HepG2 (cell line): ENCODE data around the gene ATL2. TPM values are rescaled to one million over a fixed set of nuclear protein-coding genes. Genes with fewer than 3 reads are reported as not detected.

Experiments
- DR1 ChIP-seq: sonication (generic); formaldehyde crosslinking; IDR thresholded peaks from 2 replicates; pipeline ENCODE4 v1.8.0; 2021; ENCODE audit warnings: mild to moderate bottlenecking, missing genetic modification reagents, inconsistent platforms
- HNRNPK ChIP-seq: fragments of 200-400 bp; formaldehyde crosslinking; IDR thresholded peaks from 2 replicates; pipeline ENCODE4 v1.6.1; 2018; ENCODE audit warnings: low read length, low read depth, moderate library complexity, mild to moderate bottlenecking; ENCODE audit not compliant: poor library complexity, severe bottlenecking
- HOXA3 ChIP-seq: sonication (generic); formaldehyde crosslinking; IDR thresholded peaks from 2 replicates; pipeline ENCODE4 v1.5.0; 2020; ENCODE audit warnings: missing genetic modification reagents
- IRX3 ChIP-seq: sonication (generic); formaldehyde crosslinking; IDR thresholded peaks from 2 replicates; pipeline ENCODE4 v1.8.1; 2023; ENCODE audit warnings: mild to moderate bottlenecking, low read depth, missing genetic modification reagents, borderline replicate concordance
- REPIN1 ChIP-seq: sonication (generic); formaldehyde crosslinking; IDR thresholded peaks from 2 replicates; pipeline ENCODE4 v1.8.0; 2022; ENCODE audit warnings: missing genetic modification reagents, low read depth, mild to moderate bottlenecking, borderline replicate concordance
- SP4 ChIP-seq: sonication (generic); formaldehyde crosslinking; IDR thresholded peaks from 2 replicates; pipeline ENCODE4 v1.8.1; 2023; ENCODE audit warnings: mild to moderate bottlenecking, missing genetic modification reagents
- SRSF4 ChIP-seq: fragments of 200-400 bp; formaldehyde crosslinking; IDR thresholded peaks from one replicate; pipeline ENCODE4 v1.6.1; 2018; ENCODE audit warnings: mild to moderate bottlenecking, low read depth, low read length, moderate library complexity; ENCODE audit not compliant: poor library complexity, severe bottlenecking
- UBTF ChIP-seq: sonication (generic); formaldehyde crosslinking; IDR thresholded peaks from 2 replicates; pipeline ENCODE4 v1.4.0; 2020; ENCODE audit warnings: mild to moderate bottlenecking, missing genetic modification reagents
- ZMYM3 ChIP-seq: sonication (generic); formaldehyde crosslinking; IDR thresholded peaks from 2 replicates; pipeline ENCODE4 v1.5.1; 2020; ENCODE audit warnings: mild to moderate bottlenecking, missing genetic modification reagents
- ZNF101 ChIP-seq: sonication (generic); formaldehyde crosslinking; IDR thresholded peaks from 2 replicates; pipeline ENCODE4 v1.4.0; 2020; ENCODE audit warnings: mild to moderate bottlenecking, low read depth, missing genetic modification reagents, borderline replicate concordance
- ZNF232 ChIP-seq: sonication (generic); formaldehyde crosslinking; IDR thresholded peaks from 2 replicates; pipeline ENCODE4 v1.4.0; 2020; ENCODE audit warnings: missing genetic modification reagents, borderline replicate concordance
- ZNF253 ChIP-seq: sonication (generic); formaldehyde crosslinking; IDR thresholded peaks from 2 replicates; pipeline ENCODE4 v1.8.0; 2022; ENCODE audit warnings: mild to moderate bottlenecking, missing genetic modification reagents, borderline replicate concordance
- ZNF260 ChIP-seq: sonication (generic); formaldehyde crosslinking; IDR thresholded peaks from 2 replicates; pipeline ENCODE4 v1.4.0; 2020; ENCODE audit warnings: missing genetic modification reagents, low read depth, mild to moderate bottlenecking, borderline replicate concordance
- ZNF451 ChIP-seq: sonication (generic); formaldehyde crosslinking; IDR thresholded peaks from 2 replicates; pipeline ENCODE4 v1.5.0; 2020; ENCODE audit warnings: mild to moderate bottlenecking, missing genetic modification reagents
- ZNF569 ChIP-seq: sonication (generic); formaldehyde crosslinking; IDR thresholded peaks from 2 replicates; pipeline ENCODE4 v1.5.0; 2020; ENCODE audit warnings: mild to moderate bottlenecking, missing genetic modification reagents, moderate library complexity, borderline replicate concordance
- ZNF740 ChIP-seq: sonication (generic); formaldehyde crosslinking; IDR thresholded peaks from 2 replicates; pipeline ENCODE4 v1.4.0; 2020; ENCODE audit warnings: missing genetic modification reagents
- polyA plus RNA-seq, 8 experiments: library from polyadenylated mRNA; depleted of rRNA in 3 of 8; stranded (reverse) in 7 of 8; unstranded in 1 of 8; fragments of >200 nt; fragmentation: Illumina TruSeq in 4 of 8; extraction: Trizol in 4 of 8; gene quantifications; 2 replicates each; pipeline versions ENCODE4 v1.2.1 to v1.2.3, GENCODE V29; 2011 to 2016; ENCODE audit warnings: low read depth in 4 of 8, missing spikeins in 1 of 8, mixed read lengths in 1 of 8; ENCODE audit not compliant: insufficient read depth in 1 of 8
- total RNA-seq, 5 experiments: library from RNA; depleted of rRNA; stranded (reverse); fragments of >200 nt; fragmentation: Illumina TruSeq; extraction: Trizol; gene quantifications; 2 replicates each; pipeline ENCODE4 v1.2.3, GENCODE V29; 2016; ENCODE audit warnings: low read depth in 1 of 5
- TF ChIP-seq, protein P1 (sequence below): sonication (generic); formaldehyde crosslinking; IDR thresholded peaks from 2 replicates; pipeline ENCODE4 v1.5.0; 2020; ENCODE audit warnings: missing genetic modification reagents
- TF ChIP-seq, protein P2 (sequence below): sonication (generic); formaldehyde crosslinking; IDR thresholded peaks from 2 replicates; pipeline ENCODE4 v1.4.0; 2020; ENCODE audit warnings: missing genetic modification reagents
- TF ChIP-seq, protein P3 (sequence below): sonication (generic); formaldehyde crosslinking; IDR thresholded peaks from 2 replicates; pipeline ENCODE4 v1.4.0; 2020; ENCODE audit warnings: missing genetic modification reagents

The ATL2 gene
- total and polyA plus RNA-seq, 2 of the 13 experiments (the other 11 are each of a cell fraction or from before 2014, with no cell fraction given), result 56.5 to 119 TPM

GRCh38 chr2:38407111-38407682, 30.1 kb upstream of the ATL2 start (continued):
- no peak for TF ChIP-seq ZNF740 (CRISPR knock-in tag)
- peak; percentile 39; the same call in 1 of the 2 replicates for TF ChIP-seq ZNF232
- TF ChIP-seq DR1 (CRISPR knock-in tag), result no peak
- no peak for TF ChIP-seq ZNF253 (CRISPR knock-in tag)
- peak; percentile 92; the same call in 1 of the 2 replicates for TF ChIP-seq ZMYM3
- TF ChIP-seq HOXA3 (CRISPR knock-in tag), result peak; percentile 68; the same call in 1 of the 2 replicates
- TF ChIP-seq, protein P1, sequence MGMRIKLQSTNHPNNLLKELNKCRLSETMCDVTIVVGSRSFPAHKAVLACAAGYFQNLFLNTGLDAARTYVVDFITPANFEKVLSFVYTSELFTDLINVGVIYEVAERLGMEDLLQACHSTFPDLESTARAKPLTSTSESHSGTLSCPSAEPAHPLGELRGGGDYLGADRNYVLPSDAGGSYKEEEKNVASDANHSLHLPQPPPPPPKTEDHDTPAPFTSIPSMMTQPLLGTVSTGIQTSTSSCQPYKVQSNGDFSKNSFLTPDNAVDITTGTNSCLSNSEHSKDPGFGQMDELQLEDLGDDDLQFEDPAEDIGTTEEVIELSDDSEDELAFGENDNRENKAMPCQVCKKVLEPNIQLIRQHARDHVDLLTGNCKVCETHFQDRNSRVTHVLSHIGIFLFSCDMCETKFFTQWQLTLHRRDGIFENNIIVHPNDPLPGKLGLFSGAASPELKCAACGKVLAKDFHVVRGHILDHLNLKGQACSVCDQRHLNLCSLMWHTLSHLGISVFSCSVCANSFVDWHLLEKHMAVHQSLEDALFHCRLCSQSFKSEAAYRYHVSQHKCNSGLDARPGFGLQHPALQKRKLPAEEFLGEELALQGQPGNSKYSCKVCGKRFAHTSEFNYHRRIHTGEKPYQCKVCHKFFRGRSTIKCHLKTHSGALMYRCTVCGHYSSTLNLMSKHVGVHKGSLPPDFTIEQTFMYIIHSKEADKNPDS (CRISPR knock-in tag), result 0 out of 2 replicates have a peak, but pooled peaks have one; percentile 64
- no peak for TF ChIP-seq ZNF569 (CRISPR knock-in tag)
- TF ChIP-seq UBTF (CRISPR knock-in tag), result 0 out of 2 replicates have a peak, but pooled peaks have one; percentile 30
- peak; percentile 68; the same call in 1 of the 2 replicates for TF ChIP-seq REPIN1 (CRISPR knock-in tag)
- TF ChIP-seq, protein P2, sequence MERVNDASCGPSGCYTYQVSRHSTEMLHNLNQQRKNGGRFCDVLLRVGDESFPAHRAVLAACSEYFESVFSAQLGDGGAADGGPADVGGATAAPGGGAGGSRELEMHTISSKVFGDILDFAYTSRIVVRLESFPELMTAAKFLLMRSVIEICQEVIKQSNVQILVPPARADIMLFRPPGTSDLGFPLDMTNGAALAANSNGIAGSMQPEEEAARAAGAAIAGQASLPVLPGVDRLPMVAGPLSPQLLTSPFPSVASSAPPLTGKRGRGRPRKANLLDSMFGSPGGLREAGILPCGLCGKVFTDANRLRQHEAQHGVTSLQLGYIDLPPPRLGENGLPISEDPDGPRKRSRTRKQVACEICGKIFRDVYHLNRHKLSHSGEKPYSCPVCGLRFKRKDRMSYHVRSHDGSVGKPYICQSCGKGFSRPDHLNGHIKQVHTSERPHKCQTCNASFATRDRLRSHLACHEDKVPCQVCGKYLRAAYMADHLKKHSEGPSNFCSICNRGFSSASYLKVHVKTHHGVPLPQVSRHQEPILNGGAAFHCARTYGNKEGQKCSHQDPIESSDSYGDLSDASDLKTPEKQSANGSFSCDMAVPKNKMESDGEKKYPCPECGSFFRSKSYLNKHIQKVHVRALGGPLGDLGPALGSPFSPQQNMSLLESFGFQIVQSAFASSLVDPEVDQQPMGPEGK, result peak; percentile 64
- TF ChIP-seq SRSF4, result no peak
- no peak for TF ChIP-seq ZNF260 (CRISPR knock-in tag)
- TF ChIP-seq, protein P3, sequence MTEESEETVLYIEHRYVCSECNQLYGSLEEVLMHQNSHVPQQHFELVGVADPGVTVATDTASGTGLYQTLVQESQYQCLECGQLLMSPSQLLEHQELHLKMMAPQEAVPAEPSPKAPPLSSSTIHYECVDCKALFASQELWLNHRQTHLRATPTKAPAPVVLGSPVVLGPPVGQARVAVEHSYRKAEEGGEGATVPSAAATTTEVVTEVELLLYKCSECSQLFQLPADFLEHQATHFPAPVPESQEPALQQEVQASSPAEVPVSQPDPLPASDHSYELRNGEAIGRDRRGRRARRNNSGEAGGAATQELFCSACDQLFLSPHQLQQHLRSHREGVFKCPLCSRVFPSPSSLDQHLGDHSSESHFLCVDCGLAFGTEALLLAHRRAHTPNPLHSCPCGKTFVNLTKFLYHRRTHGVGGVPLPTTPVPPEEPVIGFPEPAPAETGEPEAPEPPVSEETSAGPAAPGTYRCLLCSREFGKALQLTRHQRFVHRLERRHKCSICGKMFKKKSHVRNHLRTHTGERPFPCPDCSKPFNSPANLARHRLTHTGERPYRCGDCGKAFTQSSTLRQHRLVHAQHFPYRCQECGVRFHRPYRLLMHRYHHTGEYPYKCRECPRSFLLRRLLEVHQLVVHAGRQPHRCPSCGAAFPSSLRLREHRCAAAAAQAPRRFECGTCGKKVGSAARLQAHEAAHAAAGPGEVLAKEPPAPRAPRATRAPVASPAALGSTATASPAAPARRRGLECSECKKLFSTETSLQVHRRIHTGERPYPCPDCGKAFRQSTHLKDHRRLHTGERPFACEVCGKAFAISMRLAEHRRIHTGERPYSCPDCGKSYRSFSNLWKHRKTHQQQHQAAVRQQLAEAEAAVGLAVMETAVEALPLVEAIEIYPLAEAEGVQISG, result peak; percentile 45; the same call in 1 of the 2 replicates
- no peak for TF ChIP-seq ZNF451 (CRISPR knock-in tag)
- TF ChIP-seq IRX3, result no peak
- TF ChIP-seq HNRNPK, result no peak
- peak; percentile 9; the same call in 1 of the 2 replicates for TF ChIP-seq SP4
- 0 out of 2 replicates have a peak, but pooled peaks have one; percentile 29 for TF ChIP-seq ZNF101 (CRISPR knock-in tag)
